HepG2 (cell line): ENCODE data around the gene SRSF1. TPM values are rescaled to one million over a fixed set of nuclear protein-coding genes. Genes with fewer than 3 reads are reported as not detected.

Experiments
- FOXC1 ChIP-seq: sonication (generic); formaldehyde crosslinking; IDR thresholded peaks from 2 replicates; pipeline ENCODE4 v1.8.0; 2022; ENCODE audit warnings: mild to moderate bottlenecking, missing genetic modification reagents, borderline replicate concordance
- JDP2 ChIP-seq: sonication (generic); formaldehyde crosslinking; IDR thresholded peaks from 2 replicates; pipeline ENCODE4 v1.8.1; 2022; ENCODE audit warnings: missing genetic modification reagents, borderline replicate concordance
- KDM3A ChIP-seq: IDR thresholded peaks from 2 replicates; pipeline ENCODE4 v1.6.1; 2018; ENCODE audit warnings: low read depth, missing compliant biosample characterization
- MED8 ChIP-seq: sonication (generic); formaldehyde crosslinking; IDR thresholded peaks from 2 replicates; pipeline ENCODE4 v1.8.1; 2023; ENCODE audit warnings: mild to moderate bottlenecking, missing genetic modification reagents; ENCODE audit not compliant: insufficient replicate concordance
- PCBP1 ChIP-seq: fragments of 200-400 bp; formaldehyde crosslinking; IDR thresholded peaks from 2 replicates; pipeline ENCODE4 v1.6.1; 2017; ENCODE audit warnings: mild to moderate bottlenecking, low read depth, low read length, borderline replicate concordance
- PHF5A ChIP-seq: IDR thresholded peaks from one replicate; pipeline ENCODE4 v1.6.1; 2018; ENCODE audit warnings: low read depth, missing genetic modification reagents; ENCODE audit not compliant: unreplicated experiment
- PRPF4 ChIP-seq: fragments of 200-400 bp; formaldehyde crosslinking; IDR thresholded peaks from 2 replicates; pipeline ENCODE4 v1.6.1; 2016; ENCODE audit warnings: low read length, low read depth; ENCODE audit not compliant: poor library complexity, severe bottlenecking
- REXO4 ChIP-seq: sonication (generic); formaldehyde crosslinking; IDR thresholded peaks from 2 replicates; pipeline ENCODE4 v1.8.0; 2022; ENCODE audit warnings: missing genetic modification reagents, mild to moderate bottlenecking, borderline replicate concordance
- SMAD1 ChIP-seq: sonication (generic); formaldehyde crosslinking; IDR thresholded peaks from 2 replicates; pipeline ENCODE4 v1.4.0; 2020; ENCODE audit warnings: missing genetic modification reagents, low read depth, mild to moderate bottlenecking, borderline replicate concordance
- SMC3 ChIP-seq: IDR thresholded peaks from 2 replicates; pipeline ENCODE4 v1.6.1; 2011; ENCODE audit warnings: low read length, improper control_type of control experiment
- SNAI1 ChIP-seq: sonication (generic); formaldehyde crosslinking; IDR thresholded peaks from 2 replicates; pipeline ENCODE4 v1.5.0; 2020; ENCODE audit warnings: mild to moderate bottlenecking, missing genetic modification reagents, borderline replicate concordance
- SP2 ChIP-seq: sonication (generic); formaldehyde crosslinking; IDR thresholded peaks from 2 replicates; pipeline ENCODE4 v1.5.1; 2020; ENCODE audit warnings: mild to moderate bottlenecking, missing genetic modification reagents
- TAF15 ChIP-seq: fragments of 200-400 bp; formaldehyde crosslinking; IDR thresholded peaks from one replicate; pipeline ENCODE4 v1.6.1; 2018; ENCODE audit warnings: mild to moderate bottlenecking, low read depth, low read length; ENCODE audit not compliant: poor library complexity, severe bottlenecking
- TEAD3 ChIP-seq: optimal IDR thresholded peaks from 2 replicates; pipeline ENCODE3; 2016; ENCODE audit warnings: borderline replicate concordance
- ZBTB8A ChIP-seq: sonication (generic); formaldehyde crosslinking; IDR thresholded peaks from 2 replicates; pipeline ENCODE4 v1.4.0; 2020; ENCODE audit warnings: mild to moderate bottlenecking, low read depth, missing genetic modification reagents, borderline replicate concordance
- ZFP1 ChIP-seq: IDR thresholded peaks from 2 replicates; pipeline ENCODE4 v1.6.1; 2016
- ZNF326 ChIP-seq: sonication (generic); formaldehyde crosslinking; IDR thresholded peaks from 2 replicates; pipeline ENCODE4 v1.4.0; 2020; ENCODE audit warnings: missing genetic modification reagents, borderline replicate concordance
- ZNF484 ChIP-seq: sonication (generic); formaldehyde crosslinking; IDR thresholded peaks from 2 replicates; pipeline ENCODE4 v1.5.1; 2020; ENCODE audit warnings: mild to moderate bottlenecking, low read depth, missing genetic modification reagents, borderline replicate concordance
- ZNF766 ChIP-seq: sonication (generic); formaldehyde crosslinking; IDR thresholded peaks from 2 replicates; pipeline ENCODE4 v1.5.0; 2020; ENCODE audit warnings: missing genetic modification reagents, borderline replicate concordance
- ZNF781 ChIP-seq: sonication (generic); formaldehyde crosslinking; IDR thresholded peaks from 2 replicates; pipeline ENCODE4 v1.5.1; 2020; ENCODE audit warnings: borderline replicate concordance, mild to moderate bottlenecking, missing genetic modification reagents; ENCODE audit errors: not compliant biosample characterization
- ZNF816 ChIP-seq: sonication (generic); formaldehyde crosslinking; IDR thresholded peaks from 2 replicates; pipeline ENCODE4 v1.8.0; 2022; ENCODE audit warnings: missing genetic modification reagents, mild to moderate bottlenecking, borderline replicate concordance
- ZNF883 ChIP-seq: sonication (generic); formaldehyde crosslinking; IDR thresholded peaks from 2 replicates; pipeline ENCODE4 v1.5.1; 2020; ENCODE audit warnings: mild to moderate bottlenecking, missing genetic modification reagents; ENCODE audit errors: not compliant biosample characterization
- polyA plus RNA-seq, 8 experiments: library from polyadenylated mRNA; depleted of rRNA in 3 of 8; stranded (reverse) in 7 of 8; unstranded in 1 of 8; fragments of >200 nt; fragmentation: Illumina TruSeq in 4 of 8; extraction: Trizol in 4 of 8; gene quantifications; 2 replicates each; pipeline versions ENCODE4 v1.2.1 to v1.2.3, GENCODE V29; 2011 to 2016; ENCODE audit warnings: low read depth in 4 of 8, missing spikeins in 1 of 8, mixed read lengths in 1 of 8; ENCODE audit not compliant: insufficient read depth in 1 of 8
- total RNA-seq, 5 experiments: library from RNA; depleted of rRNA; stranded (reverse); fragments of >200 nt; fragmentation: Illumina TruSeq; extraction: Trizol; gene quantifications; 2 replicates each; pipeline ENCODE4 v1.2.3, GENCODE V29; 2016; ENCODE audit warnings: low read depth in 1 of 5
- TF ChIP-seq, protein P1 (sequence below): sonication (generic); formaldehyde crosslinking; IDR thresholded peaks from 2 replicates; pipeline ENCODE4 v1.4.0; 2020; ENCODE audit warnings: missing genetic modification reagents, borderline replicate concordance
- TF ChIP-seq, protein P2 (sequence below): sonication (generic); formaldehyde crosslinking; IDR thresholded peaks from 2 replicates; pipeline ENCODE4 v1.9.0; 2021; ENCODE audit warnings: missing genetic modification reagents, mild to moderate bottlenecking, borderline replicate concordance

SRSF1 gene
- total and polyA plus RNA-seq, 2 of the 13 experiments (the other 11 are each of a cell fraction or from before 2014, with no cell fraction given), result 142 to 445 TPM

DNA sequence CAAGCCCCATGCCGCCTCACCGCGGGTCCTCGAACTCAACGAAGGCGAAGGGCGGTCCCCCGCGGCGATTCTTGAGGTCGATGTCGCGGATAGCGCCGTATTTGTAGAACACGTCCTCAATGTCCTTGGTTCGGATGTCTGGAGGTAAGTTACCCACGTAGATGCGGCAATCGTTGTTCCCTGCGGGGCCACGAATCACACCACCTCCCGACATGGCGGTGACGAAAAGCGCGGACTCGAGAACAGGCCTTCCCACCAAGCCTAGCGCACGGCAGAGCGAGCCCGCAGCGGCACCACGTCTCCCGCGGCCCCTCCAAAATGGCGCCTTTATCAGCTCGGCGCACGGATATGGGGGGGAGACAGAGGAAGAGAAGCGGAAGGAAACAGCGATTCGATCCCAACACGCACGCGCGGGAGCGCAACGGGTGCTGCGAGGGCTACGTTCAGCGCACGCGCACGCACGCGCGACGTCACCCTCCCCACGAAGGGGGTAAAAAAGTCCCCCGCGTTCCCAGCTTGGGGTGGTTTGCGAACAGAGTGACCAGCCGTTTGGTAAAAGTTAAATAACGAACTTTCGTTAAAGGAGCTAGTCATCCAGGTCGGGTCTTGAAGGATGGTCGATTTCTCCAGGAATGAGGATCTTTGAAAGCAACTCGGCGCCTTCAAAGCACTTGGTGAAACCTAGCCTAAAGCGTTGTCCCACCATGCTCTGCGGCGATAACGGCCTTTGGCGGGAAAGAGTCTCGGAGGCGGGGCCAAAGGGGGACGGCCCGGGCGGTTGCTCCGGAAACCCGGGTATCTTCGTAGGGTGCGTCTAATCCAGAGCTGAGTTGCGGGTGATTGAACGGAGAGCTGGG lies at the start of gene SRSF1 (continued):
- TF ChIP-seq, protein P1, sequence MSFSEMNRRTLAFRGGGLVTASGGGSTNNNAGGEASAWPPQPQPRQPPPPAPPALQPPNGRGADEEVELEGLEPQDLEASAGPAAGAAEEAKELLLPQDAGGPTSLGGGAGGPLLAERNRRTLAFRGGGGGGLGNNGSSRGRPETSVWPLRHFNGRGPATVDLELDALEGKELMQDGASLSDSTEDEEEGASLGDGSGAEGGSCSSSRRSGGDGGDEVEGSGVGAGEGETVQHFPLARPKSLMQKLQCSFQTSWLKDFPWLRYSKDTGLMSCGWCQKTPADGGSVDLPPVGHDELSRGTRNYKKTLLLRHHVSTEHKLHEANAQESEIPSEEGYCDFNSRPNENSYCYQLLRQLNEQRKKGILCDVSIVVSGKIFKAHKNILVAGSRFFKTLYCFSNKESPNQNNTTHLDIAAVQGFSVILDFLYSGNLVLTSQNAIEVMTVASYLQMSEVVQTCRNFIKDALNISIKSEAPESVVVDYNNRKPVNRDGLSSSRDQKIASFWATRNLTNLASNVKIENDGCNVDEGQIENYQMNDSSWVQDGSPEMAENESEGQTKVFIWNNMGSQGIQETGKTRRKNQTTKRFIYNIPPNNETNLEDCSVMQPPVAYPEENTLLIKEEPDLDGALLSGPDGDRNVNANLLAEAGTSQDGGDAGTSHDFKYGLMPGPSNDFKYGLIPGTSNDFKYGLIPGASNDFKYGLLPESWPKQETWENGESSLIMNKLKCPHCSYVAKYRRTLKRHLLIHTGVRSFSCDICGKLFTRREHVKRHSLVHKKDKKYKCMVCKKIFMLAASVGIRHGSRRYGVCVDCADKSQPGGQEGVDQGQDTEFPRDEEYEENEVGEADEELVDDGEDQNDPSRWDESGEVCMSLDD (CRISPR knock-in tag), result peak; percentile 69; the same call in 1 of the 2 replicates
- peak; percentile 76 for TF ChIP-seq ZFP1 (CRISPR knock-in tag)
- TF ChIP-seq ZNF883, result peak; percentile 90
- peak; percentile 98 for TF ChIP-seq FOXC1 (CRISPR knock-in tag)
- TF ChIP-seq, protein P2, sequence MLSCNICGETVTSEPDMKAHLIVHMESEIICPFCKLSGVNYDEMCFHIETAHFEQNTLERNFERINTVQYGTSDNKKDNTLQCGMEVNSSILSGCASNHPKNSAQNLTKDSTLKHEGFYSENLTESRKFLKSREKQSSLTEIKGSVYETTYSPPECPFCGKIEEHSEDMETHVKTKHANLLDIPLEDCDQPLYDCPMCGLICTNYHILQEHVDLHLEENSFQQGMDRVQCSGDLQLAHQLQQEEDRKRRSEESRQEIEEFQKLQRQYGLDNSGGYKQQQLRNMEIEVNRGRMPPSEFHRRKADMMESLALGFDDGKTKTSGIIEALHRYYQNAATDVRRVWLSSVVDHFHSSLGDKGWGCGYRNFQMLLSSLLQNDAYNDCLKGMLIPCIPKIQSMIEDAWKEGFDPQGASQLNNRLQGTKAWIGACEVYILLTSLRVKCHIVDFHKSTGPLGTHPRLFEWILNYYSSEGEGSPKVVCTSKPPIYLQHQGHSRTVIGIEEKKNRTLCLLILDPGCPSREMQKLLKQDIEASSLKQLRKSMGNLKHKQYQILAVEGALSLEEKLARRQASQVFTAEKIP (CRISPR knock-in tag), result no peak
- TF ChIP-seq SNAI1 (CRISPR knock-in tag), result peak; percentile 97
- peak; percentile 59 for TF ChIP-seq PHF5A (CRISPR knock-in tag)
- TF ChIP-seq ZBTB8A (CRISPR knock-in tag), result peak; percentile 92; the same call in 1 of the 2 replicates
- TF ChIP-seq ZNF484 (CRISPR knock-in tag), result peak; percentile 19; the same call in 1 of the 2 replicates
- no peak for TF ChIP-seq SMC3
- TF ChIP-seq JDP2 (CRISPR knock-in tag), result peak; percentile 73; the same call in 1 of the 2 replicates
- 0 out of 2 replicates have a peak, but pooled peaks have one; percentile 73 for TF ChIP-seq SMAD1 (CRISPR knock-in tag)
- peak; percentile 38 for TF ChIP-seq TAF15
- peak; percentile 89; the same call in 1 of the 2 replicates for TF ChIP-seq PCBP1
- TF ChIP-seq PRPF4, result no peak
- TF ChIP-seq ZNF326 (CRISPR knock-in tag), result no peak
- TF ChIP-seq MED8 (CRISPR knock-in tag), result peak; percentile 70
- peak; percentile 98 for TF ChIP-seq ZNF781 (CRISPR knock-in tag)
- TF ChIP-seq KDM3A, result peak; percentile 36; the same call in 1 of the 2 replicates
- TF ChIP-seq REXO4 (CRISPR knock-in tag), result peak; percentile 18; the same call in 1 of the 2 replicates
- TF ChIP-seq SP2 (CRISPR knock-in tag), result peak; percentile 3; the same call in 1 of the 2 replicates
- peak; percentile 27 for TF ChIP-seq TEAD3 (CRISPR knock-in tag)
- peak; percentile 92 for TF ChIP-seq ZNF766 (CRISPR knock-in tag)
- peak; percentile 98 for TF ChIP-seq ZNF816 (CRISPR knock-in tag)
